SK-N-MC (cell line): Measurements from ENCODE around the gene CACNA1B.

Source experiments
- EZH2 ChIP-seq: fragments of 200-600 bp; sonication (generic); IDR thresholded peaks from one replicate; pipeline ENCODE4 v1.6.1; 2017; ENCODE audit warnings: antibody characterized with exemption
- FOXP2 ChIP-seq: optimal IDR thresholded peaks from 2 replicates; pipeline ENCODE3; 2011; ENCODE audit warnings: mild to moderate bottlenecking, moderate library complexity; ENCODE audit not compliant: insufficient read depth; ENCODE audit errors: extremely low read length, control extremely low read depth
- POLR2AphosphoS5 ChIP-seq: IDR thresholded peaks from 2 replicates; pipeline ENCODE4 v1.6.1; 2012; ENCODE audit warnings: mild to moderate bottlenecking, low read depth, low read length, borderline replicate concordance

DNA sequence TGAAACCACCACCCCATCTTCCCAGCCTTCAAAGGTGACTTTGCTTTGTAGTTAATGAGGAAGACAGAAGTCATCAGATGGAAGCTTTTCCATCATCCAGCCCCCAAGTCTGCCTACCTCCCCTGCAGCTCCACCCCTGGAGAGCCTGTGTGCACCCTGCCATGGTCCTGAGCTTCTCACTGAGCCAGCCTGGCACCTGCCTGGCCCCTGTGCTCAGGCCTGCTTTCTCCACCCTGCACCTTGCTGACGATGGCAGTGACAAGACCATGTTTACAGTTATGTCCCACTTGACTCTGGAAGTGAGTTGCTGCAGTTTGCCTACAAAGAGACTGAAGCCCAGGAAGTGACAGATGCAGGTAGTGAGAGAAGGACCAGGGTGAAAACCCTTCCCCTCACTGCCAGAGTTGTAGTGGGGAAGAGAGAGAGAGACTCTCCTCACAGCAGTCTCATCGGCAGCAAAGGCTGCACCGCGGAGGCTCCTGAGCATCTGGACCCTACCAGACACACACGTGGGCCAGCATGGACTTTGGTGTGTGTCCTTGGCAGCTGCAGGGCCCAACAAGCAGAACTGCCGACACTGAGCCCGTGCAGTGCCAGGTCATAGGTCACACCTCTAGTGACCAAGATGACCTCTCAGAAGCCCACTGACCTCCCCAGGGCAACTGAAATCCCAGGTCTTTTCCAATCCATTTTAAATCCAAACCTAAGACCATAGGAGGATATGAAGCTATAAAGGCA is 107.1 kb downstream of the CACNA1B start:
- TF ChIP-seq EZH2 (no peak), POLR2AphosphoS5 (no peak), FOXP2 (no peak)
